ENCODE results near the gene MYOT. TPM values are rescaled to one million over a fixed set of nuclear protein-coding genes. Genes with fewer than 3 reads are reported as not detected.

The MYOT gene
- total RNA-seq, 4 donors from 2014 or later, result 0.92 to 4.8 TPM; not detected in 2

DNA sequence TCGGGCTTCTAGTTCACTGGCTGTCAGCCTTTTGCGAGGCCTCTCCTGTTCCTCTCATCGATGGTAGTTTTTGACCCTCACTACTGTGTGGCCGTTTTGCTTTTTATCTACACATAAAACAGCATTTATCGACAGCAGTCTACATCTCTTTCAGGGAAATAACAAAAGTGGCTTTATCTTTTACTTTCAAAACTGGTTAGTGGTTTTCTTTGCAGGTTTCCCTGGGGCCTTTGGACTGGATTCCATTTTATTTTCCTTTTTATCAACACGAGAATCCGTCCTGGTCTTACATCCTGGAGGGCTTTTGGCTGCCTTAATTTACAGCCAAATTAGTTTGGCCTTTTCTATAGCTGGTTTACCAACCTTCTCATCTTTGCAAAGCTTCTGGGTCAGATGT, 20.8 kb downstream of the MYOT start:
- peak overlapping the region in 3 of 4 donors; percentile 49 to 61 (median 54) for H3K4me3 ChIP-seq
- H3K9me3 ChIP-seq, result no peaks in the 10 kb centered on the region
- H3K27me3 ChIP-seq, result peaks cover 0 to 7% (median 0%) of the 10 kb centered on the region in 4 donors
- H3K36me3 ChIP-seq, result no peaks in the 10 kb centered on the region
- no peak for TF ChIP-seq POLR2A (IDR thresholded peaks at IDR 0.05)
- TF ChIP-seq, protein P1, sequence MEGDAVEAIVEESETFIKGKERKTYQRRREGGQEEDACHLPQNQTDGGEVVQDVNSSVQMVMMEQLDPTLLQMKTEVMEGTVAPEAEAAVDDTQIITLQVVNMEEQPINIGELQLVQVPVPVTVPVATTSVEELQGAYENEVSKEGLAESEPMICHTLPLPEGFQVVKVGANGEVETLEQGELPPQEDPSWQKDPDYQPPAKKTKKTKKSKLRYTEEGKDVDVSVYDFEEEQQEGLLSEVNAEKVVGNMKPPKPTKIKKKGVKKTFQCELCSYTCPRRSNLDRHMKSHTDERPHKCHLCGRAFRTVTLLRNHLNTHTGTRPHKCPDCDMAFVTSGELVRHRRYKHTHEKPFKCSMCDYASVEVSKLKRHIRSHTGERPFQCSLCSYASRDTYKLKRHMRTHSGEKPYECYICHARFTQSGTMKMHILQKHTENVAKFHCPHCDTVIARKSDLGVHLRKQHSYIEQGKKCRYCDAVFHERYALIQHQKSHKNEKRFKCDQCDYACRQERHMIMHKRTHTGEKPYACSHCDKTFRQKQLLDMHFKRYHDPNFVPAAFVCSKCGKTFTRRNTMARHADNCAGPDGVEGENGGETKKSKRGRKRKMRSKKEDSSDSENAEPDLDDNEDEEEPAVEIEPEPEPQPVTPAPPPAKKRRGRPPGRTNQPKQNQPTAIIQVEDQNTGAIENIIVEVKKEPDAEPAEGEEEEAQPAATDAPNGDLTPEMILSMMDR (IDR thresholded peaks at IDR 0.05), result no peak
- intact Hi-C loops (cut with DNase I), result no loop called here
- H3K27ac ChIP-seq, result peak overlapping the region; percentile 69 to 83 (median 80)
- WGBS, 2 donors, result 41 to 50% methylated on average over 7 of the region's 7 CpGs
- H3K4me1 ChIP-seq, result peaks cover 0 to 28% (median 0%) of the 10 kb centered on the region in 3 donors
- no peak for DNase-seq

DNA sequence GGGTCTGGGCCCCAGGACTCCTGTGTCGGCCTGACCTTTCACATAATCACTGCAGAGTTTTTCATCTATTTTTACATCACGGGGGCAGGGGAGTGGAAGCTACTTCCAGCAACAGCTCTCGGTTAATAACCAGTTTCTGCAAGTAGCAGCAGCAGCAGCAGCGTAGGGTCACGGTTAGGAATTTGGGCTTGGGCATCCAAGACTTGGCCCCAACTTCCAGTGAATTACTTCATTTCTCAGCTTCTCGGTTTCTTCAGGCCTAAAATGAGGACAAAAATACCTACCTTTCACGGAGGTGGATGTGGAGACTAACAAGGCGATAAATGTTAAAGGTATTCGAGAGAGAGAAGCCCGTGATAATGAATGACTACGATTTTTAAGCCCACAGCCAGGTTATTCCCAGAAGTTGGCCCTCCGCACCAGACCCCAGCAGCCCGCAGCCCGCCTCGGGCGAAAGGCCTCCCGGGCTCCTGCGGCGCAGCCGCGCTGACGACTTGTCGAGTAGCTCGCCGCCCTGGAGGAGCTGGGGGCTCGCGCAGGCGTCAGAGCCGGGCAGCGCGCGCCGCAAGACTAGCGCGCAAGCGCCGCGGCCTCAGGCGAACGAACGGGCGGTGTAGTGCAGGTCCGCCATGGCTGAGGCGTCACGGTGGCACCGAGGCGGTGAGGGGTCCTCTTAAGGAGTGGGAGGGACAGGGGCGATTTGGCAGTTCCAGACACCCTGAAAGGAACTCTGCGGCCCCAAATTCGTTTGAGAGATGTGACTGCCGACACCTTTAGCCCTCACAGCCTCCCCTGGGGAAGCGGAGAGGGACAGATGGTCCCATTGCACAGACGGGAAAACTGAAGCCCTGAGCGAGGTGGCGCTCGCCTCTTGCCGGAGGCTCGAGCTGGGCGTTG, 21.5 kb downstream of the MYOT start, which contains the start of gene PKD2L2:
PKD2L2 (plus strand) TSS at position 595 of the 897 bp plus-strand sequence; CDS start at position 630, 35 bp downstream.
- Histone ChIP-seq H3K9me3 (no peaks in the 10 kb centered on the region), H3K27ac (peak within 1 kb of the TSS; percentile 69 to 83 (median 80)), H3K27me3 (peaks cover 0 to 7% (median 0%) of the 10 kb centered on the region in 4 donors), H3K4me1 (peaks cover 0 to 28% (median 0%) of the 10 kb centered on the region in 3 donors), H3K4me3 (peak within 1 kb of the TSS; percentile 36 to 61 (median 52)), H3K36me3 (no peaks in the 10 kb centered on the region)
- TF ChIP-seq POLR2A (IDR thresholded peaks at IDR 0.05), result peak in 2 of 4 donors; percentile 46 to 61
- TF ChIP-seq, protein P1 (IDR thresholded peaks at IDR 0.05), result peak in 1 of 6 experiments; percentile 20
- peak; percentile 31 for DNase-seq
- intact Hi-C loops (cut with DNase I), result no loop called here
- 25 to 32% methylated on average over 14 to 15 of the region's 59 CpGs for WGBS, 2 donors

DNA sequence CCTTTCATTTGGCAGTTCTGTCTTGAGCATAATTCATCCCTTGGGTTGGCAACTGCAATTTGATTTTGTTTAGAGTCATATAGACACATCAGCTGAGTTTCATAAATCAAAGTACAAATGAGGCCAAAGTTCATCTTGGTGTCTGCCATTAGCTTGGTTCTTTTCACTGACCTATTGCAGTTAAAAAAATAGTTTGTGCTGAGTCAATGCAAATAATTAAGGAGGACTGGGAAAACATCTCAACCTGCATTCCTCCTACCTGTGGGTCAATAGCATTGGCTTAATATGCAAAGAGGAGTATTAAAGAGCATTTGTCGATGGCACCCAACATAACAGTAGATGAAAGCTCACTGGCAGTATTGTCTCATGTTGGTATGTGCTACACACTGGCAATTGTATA, 23.2 kb downstream of the MYOT start:
- 83 to 85% methylated on average over 1 of the region's 1 CpG for WGBS, 2 donors
- intact Hi-C loops (cut with DNase I), result no loop called here
- Histone ChIP-seq H3K9me3 (no peaks in the 10 kb centered on the region), H3K36me3 (no peaks in the 10 kb centered on the region), H3K27ac (no peak overlapping the region), H3K4me1 (peaks cover 0 to 28% (median 0%) of the 10 kb centered on the region in 3 donors), H3K4me3 (no peak overlapping the region), H3K27me3 (peaks cover 0 to 7% (median 0%) of the 10 kb centered on the region in 4 donors)
- no peak for TF ChIP-seq POLR2A (IDR thresholded peaks at IDR 0.05)
- TF ChIP-seq, protein P1 (IDR thresholded peaks at IDR 0.05), result no peak
- DNase-seq, result no peak

DNA sequence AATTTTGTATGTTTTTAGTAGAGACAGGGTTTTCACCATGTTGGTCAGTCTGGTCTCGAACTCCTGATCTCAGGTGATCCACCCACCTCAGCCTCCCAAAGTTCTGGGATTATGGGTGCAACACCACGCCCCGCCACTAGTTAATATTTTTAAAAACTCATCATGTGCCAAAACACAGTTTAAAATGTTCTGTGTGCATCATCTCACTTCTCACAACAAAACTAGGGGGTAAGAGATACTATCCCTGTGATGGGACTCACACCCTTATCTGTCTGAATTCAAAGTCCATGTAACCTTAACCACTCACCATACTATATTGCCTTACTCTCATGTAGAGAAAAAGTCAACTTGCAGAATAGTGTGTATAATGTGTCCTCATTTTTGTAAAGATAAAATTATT, 24.2 kb downstream of the MYOT start:
- Histone ChIP-seq H3K27ac (no peak overlapping the region), H3K27me3 (peaks cover 0 to 7% (median 0%) of the 10 kb centered on the region in 4 donors), H3K36me3 (no peaks in the 10 kb centered on the region), H3K4me1 (peaks cover 0 to 28% (median 0%) of the 10 kb centered on the region in 3 donors), H3K9me3 (no peaks in the 10 kb centered on the region), H3K4me3 (no peak overlapping the region)
- no peak for DNase-seq
- WGBS, 2 donors, result 81 to 82% methylated on average over 3 of the region's 3 CpGs
- intact Hi-C loops (cut with DNase I), result no loop called here
- TF ChIP-seq, protein P1 (IDR thresholded peaks at IDR 0.05), result peak in 1 of 6 experiments; percentile 4
- TF ChIP-seq POLR2A (IDR thresholded peaks at IDR 0.05), result no peak

DNA sequence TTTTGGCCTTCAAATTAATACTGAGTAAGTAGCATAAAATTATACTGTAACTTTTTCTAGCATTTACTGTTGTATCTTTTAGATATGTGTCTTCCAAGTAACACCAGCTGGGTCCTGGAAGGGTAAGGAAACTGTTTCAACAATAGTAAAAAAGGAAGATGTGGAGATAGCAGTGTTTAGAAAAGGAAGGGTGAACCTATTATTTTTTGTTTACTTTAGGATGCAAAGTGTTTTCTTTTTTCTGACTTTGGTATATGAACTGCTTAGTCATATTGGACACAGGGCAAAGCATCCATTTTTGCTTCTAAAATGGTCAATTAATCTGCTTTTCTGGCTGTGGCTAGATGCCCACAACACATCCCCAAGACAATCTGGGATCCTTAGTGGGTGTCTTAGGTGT, 26.9 kb downstream of the MYOT start:
- H3K36me3 ChIP-seq, result no peaks in the 10 kb centered on the region
- H3K27ac ChIP-seq, result no peak overlapping the region
- H3K4me3 ChIP-seq, result no peak overlapping the region
- H3K27me3 ChIP-seq, result peaks cover 0 to 1% (median 0%) of the 10 kb centered on the region in 4 donors
- TF ChIP-seq, protein P1 (IDR thresholded peaks at IDR 0.05), result no peak
- no peak for TF ChIP-seq POLR2A (IDR thresholded peaks at IDR 0.05)
- H3K9me3 ChIP-seq, result no peaks in the 10 kb centered on the region
- DNase-seq, result no peak
- peaks cover 0 to 4% (median 0%) of the 10 kb centered on the region in 3 donors for H3K4me1 ChIP-seq
- intact Hi-C loops (cut with DNase I), result no loop called here

Measured in esophagus squamous epithelium (tissue), 5 donors.